Amygdala (tissue), 56 donors: ENCODE results near the gene SPPL3.

Source experiments
- DNase-seq, 56 donors: peaks; one replicate each; lab custom pipeline; 2025; lab: John Stamatoyannopoulos, UW

SPPL3 gene

DNA sequence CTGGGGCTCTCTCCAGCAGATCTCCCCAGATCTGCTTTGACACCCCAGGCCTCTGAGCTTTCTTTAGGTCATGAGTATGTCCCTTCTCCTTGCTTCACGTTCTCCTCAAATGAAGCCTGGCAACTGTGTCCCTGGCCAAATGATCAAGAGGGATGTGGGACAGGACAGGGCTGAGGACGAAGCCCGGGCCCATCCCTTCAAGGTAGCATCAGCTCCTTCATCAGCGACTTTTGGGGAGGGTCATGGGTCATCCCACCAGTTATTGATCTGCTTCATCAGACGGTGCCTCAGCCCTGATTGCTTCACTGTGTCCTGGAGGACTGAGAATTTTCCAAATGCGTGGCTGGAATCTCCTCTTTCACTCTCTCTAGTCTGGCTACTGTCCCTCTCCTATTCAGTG lies 146.2 kb downstream of the SPPL3 start:
- DNase-seq, result no peak

DNA sequence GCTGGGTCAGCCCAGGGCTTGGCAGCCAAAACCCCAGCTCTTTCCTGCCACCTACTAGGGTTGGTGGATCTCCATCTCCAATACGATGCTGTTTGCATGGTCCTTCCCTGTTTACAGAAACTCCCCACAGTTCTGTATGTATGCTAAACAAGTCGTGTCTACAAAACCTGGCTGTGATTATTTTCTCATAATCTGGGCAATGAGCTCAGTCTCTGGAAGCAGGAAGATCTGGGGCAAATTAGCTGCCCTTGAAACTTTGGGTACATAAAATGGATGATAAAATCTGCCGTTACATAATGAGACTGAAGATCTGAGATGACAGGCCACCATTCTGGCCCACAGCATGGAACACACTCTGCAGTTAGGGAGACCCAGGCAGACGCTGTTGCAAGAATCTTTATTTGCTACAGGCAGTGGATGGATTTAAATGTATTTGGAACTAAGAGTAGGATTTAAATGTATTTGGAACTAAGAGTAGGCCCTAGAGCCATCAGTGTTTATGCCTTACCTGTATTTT lies 146.9 kb downstream of the SPPL3 start:
- DNase-seq, result no peak

DNA sequence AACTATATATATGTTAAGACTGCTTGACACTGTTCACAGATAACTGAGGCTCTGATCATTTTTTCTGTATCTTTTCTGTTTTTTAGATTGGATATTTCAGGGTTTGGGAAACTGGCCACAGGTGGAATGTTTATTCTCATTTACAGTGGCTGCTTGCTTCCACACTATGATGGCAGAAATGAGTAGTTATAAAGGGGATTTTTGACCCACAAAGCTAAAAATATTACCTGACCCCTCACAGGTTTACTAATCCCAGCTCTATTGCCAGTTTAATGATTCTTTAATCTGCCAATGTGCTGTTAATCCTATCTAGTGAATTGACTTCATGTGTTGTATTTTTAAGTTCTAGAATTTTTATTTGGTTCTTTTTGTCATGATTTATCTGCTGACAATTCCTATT lies 148.9 kb downstream of the SPPL3 start:
- no peak for DNase-seq

DNA sequence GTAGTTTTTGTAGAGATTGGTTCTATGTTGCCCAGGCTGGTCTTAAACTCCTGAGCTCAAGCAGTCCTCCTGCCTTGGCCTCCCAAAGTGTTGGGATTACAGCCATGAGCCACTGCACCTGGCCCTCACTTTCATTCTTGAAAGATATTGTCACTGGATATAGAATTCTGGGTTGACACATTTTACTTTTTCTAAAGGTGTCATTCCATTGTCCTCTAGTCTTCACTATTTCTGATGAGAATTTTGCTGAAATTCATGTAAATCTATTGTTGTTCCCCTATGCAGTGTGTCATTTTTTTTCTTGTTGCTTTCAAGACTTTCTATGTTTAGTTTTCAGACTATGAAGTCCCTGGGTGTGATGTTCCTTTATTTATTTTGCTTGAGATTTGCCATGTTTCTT lies 149.4 kb downstream of the SPPL3 start:
- DNase-seq, result no peak

DNA sequence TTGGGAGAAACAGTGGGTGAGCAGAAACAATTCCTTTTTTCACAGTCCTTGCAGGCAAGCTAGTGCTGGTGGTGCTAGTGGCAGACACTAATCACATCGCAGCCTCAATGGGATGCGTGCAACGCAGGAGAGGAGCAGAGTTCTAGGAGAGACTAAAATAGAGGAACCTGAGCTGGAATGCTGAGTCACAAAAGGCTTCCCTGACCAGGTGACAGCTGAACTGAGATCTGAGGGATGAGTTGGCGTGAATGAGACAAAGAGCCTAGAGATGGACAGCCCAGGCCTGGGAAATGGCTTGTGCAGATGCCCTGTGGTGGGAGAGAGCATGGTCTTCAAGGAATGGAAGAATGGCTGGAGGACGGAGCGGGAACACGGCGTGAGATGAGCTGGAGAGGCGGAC lies 152.8 kb downstream of the SPPL3 start:
- no peak for DNase-seq

DNA sequence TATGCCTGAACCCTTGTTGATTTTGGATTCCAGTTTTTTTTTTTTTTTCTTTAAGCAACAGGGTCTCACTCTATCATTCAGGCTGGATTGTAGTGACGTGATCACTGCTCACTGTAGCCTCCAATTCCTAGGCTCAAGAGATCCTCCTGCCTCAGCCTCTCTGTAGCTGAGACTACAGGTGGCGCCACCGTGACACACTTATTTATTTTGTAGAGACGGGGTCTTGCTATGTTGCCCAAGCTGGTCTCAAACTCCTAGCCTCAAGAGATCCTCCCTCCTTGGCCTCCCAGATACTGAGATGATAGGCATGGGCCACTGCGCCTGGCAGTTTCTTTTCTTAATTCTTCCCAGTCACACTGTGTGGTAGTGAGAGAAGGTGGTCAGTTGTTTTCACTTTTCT lies 153.4 kb downstream of the SPPL3 start:
- DNase-seq, result no peak

DNA sequence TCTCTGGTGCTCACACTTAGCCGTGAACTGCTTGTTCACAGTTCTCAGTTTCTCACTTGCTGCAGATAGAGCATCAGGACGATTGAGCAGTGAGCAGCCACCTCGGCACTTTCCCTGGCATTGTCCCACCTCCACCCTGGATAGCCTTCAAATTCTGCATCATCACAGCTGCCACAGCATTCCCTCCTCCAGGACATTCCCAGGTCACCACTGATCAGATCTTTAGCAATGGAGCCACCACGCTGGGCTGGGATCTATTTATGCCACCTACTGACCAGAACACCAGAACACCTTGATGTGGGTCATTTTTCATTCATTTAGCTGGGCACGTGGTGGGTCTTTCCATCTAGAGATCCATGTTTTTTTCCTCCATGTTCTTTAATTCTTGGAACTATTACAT lies 154.9 kb downstream of the SPPL3 start:
- DNase-seq, result no peak

DNA sequence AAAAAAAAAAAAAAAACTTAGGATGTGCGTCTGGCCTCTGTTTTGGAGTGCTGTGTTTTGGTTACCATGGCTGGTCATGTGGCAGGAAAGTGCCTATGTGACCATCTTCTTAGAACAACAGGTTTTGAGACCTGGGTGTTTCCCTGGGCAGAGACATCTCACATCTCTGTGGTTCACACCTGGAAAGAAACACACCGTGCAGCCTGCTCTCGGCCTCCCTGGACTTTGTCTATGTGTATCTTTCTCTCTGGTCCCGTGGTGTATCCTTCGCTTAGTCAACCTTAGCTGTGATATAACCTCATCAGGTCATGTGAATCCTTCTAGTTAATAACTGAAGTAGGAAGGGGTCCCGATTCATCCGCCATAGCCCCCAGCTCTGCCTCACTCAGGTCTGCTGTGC lies 155.9 kb downstream of the SPPL3 start:
- DNase-seq, result no peak

DNA sequence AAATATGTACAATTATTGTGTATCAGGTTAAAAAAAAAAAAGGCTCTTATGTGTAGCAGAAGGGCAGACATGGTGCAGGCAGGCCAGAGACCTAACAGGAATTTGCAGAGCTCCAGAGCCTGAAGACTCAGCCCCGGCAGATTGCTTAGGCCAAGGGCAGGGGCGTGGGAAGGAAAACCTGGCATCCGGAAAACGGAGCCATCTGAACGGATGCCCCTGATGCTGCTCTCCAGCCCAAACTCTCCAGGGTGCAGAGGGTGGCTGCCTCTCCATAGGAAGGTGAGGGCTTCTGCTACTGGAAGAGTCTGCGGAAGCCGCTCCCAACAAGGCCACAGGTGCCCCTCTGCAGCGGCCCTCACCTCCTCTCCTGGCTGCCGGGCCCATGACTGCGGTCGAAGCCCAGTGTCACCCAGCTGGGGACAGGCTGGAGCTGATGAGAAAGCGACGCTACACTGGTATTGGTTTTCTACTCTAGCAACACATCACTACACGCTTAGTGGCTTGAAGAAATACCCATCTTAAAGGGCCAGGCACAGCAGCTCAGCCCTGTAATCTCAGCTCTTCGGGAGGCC lies 159.2 kb downstream of the SPPL3 start:
- no peak for DNase-seq

DNA sequence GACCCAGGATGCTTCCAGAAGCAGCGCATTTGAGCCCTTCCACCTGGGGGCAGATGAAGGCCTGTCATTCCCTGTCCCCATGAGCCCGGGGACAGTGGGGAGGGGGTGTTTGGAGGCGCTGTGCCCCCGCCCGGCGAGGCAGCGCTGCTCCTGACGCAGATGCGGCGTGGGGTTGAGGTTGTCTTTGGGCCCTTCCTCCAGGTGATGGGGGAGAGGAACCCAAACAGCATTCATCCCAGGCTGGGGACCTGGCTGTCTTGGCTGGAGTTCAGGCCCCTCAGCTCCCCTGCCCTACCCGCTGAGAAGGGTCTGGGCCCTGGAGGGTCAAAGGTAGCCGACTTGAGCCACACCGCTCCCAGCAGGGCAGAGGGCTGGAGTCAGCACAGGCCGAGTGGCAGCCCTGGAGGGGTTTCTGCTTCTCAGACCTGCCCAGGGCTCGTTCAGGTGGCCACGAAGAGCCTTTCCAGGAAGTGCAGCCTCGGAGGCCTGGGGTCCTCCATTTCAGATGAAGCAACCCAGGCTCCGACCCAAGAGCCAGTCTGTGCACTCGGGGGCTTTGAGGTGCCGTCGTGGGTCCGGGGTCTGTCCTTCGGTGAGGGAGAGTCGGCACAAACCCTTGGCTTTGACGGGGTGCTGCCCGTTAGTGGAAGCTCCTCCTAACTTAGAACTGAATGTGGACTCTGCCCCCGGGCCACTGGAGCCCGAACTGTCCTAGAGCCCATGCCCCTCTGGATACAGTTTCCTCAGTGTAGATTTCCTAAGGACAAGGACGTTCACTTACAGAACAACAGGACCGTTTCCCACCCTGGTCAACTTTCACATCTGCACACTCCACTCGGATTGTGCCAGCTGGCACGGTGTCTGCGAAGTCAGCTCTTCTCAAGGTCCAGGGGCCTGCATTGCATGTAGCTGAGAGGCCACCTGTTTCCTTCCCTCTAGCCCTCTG lies 162.4 kb downstream of the SPPL3 start:
- DNase-seq, result no peak

DNA sequence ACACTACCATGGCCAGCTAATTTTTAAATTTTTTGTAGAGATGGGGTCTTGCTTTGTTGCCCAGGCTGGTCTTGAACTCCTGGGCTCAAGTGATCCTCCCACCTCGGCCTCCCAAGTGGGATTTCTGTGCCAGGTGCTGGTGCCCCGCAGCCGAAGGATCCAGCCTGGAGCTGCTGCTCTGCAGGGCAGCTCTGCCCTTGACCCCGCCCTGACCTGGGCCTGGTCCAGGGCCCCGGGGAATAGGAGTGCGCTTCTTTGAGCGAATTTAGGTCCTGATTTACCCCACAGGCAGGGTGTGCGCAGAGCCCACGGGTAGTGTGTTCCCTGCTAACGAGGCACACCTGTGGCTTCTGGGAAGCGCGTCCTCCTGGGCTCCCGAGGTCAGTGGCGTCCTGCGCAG lies 163.3 kb downstream of the SPPL3 start:
- DNase-seq, result no peak

DNA sequence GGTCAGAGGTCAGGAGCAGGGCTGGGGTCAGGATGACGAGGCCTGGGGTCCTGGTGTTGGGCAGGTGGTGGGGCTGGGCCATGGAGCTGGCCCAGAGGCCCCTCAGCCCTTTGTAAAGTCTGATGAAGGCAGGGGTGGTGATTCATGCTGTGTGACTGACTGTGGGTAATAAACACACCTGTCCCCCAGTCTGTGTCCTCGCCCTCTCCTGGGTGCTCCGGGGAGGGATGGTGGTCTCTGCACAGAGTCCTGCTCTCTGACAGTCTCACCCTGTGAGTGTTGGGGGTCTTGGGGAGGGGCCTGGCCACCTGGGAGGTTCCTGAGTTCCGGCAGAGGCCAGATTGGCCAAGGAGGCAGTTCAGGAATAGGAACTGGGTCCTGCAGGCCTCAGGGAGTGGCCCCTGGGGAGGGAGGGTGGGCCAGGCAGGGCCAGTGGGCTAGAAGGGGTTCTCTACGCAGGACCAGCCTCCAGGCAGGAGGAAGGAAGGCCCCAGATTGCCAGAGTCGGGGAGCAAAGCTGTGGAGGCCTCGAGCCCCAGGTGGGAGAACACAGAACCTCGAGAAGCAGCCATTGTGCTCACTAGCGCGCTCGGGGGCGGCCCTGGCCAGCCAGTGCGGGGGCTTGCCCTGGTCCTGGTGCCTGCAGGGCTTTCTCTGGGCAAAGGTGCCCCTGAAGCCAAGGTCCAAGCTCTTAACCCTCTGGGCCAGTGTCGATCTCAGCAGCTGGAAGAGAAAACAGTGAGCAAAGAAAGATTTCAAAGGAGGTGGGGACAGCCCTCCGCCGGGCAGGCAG lies 164.1 kb downstream of the SPPL3 start:
- DNase-seq, result no peak

DNA sequence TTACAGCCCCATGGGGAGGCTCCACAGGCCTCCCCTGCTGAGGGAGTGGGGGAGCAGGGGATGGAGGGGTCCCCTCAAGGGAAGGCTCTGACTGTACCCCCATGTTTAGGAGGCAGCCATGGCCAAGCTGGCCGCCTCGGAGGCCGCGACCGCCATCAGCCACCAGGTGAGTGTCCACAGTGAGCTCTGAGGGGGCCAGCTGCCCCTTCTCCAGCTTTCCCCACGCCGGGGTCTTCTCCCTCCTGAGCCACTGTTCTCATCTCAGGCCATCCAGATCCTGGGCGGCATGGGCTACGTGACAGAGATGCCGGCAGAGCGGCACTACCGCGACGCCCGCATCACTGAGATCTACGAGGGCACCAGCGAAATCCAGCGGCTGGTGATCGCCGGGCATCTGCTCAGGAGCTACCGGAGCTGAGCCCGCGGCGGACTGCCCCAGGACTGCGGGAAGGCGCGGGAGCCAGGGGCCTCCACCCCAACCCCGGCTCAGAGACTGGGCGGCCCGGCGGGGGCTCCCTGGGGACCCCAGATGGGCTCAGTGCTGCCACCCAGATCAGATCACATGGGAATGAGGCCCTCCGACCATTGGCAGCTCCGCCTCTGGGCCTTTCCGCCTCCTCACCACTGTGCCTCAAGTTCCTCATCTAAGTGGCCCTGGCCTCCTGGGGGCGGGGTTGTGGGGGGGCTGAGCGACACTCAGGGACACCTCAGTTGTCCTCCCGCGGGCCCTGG lies 165.0 kb downstream of the SPPL3 start:
- no peak for DNase-seq

DNA sequence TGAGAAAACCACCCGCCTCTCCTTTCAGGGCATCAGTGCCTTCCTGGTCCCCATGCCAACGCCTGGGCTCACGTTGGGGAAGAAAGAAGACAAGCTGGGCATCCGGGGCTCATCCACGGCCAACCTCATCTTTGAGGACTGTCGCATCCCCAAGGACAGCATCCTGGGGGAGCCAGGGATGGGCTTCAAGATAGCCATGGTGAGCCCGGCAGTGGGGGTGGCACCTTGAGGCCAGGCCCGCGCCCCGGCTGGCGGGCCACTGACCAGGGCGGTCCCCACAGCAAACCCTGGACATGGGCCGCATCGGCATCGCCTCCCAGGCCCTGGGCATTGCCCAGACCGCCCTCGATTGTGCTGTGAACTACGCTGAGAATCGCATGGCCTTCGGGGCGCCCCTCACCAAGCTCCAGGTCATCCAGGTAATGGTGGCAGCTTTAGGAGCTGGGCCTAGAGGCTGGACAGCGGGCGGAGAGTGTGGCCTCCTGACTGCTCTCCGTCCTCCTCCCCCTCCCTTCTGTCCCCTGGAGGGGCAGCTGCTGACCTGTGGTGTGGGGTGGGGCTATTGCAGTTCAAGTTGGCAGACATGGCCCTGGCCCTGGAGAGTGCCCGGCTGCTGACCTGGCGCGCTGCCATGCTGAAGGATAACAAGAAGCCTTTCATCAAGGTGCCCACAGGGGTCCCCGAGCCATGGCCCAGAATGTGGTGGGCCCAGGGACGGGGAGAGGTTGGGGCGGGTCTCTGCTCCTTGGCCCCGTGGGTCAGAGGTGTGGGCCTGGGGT lies 165.7 kb downstream of the SPPL3 start:
- DNase-seq, result peak in 2 of 56 donors; percentile 7 to 50

DNA sequence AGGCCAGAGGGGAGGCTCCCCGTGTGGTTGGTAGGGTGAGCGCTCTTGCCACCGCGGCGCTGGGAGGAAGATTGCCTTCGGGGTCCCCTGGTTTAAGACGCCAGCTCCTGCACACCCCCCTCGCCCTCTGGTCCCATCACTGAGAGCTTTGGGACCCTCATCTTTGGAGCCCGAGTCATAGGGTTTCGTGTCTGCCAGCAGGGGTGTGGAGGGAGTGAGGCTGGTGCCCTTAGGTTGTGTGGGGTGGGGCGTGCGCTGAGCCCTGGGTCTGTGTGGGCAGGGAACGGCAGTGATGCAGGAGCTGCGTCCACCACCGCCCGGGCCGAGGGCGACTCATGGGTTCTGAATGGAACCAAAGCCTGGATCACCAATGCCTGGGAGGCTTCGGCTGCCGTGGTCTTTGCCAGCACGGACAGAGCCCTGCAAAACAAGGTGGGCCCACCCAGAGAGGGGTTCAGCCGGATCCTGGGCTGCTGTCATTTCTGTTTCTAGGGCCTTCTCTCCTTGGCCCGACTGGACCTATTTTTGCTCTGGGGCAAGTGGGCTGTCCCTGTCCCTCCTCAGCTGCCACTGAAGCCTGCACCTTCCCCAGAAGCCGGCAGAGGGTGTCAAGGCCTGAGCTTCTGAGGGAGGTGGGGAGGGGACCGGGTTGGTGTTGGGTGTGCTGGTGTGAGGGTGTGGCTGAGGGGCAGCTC lies 166.5 kb downstream of the SPPL3 start:
- DNase-seq, result peak in 2 of 56 donors; percentile 7 to 11

DNA sequence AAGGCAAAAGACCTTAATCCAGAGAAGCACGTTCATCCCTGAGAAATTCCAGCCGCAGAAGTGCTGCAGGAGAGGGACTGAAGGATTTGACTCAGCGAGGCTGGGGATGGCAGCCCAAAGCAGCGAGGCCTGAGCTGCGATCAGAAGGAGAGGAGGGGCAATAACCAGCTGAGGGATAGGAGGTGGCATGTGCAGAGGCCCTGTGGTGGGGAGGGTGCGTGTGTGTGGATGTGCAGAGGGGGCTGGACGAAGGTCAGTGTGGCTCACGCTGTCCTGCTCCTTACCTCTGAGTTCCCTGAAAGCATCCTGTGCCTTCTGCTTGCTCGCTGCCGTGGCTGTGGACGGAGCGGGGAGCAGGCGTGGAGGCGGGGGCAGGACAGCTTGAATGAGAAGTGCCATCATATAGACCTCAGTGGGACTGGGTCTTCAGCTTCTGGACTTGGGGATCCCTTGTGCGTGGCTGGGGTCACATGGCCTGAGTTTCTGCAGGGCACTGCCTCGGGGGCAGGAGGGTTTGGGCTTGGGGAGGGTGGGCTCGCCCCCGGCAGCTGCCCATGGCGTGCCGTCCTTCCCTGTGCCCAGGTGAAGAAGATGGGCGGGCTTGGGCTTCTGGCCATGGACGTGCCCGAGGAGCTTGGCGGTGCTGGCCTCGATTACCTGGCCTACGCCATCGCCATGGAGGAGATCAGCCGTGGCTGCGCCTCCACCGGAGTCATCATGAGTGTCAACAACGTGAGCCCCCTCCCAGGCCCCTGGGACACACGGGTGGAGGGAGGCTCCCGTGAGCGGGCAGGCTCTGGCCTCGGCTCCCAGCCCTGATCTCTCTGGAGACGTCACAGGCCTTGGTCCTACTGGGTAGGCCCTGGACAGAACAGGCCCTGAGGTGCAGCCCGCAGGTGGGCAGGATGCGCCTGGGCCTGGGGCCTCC lies 167.5 kb downstream of the SPPL3 start:
- no peak for DNase-seq

DNA sequence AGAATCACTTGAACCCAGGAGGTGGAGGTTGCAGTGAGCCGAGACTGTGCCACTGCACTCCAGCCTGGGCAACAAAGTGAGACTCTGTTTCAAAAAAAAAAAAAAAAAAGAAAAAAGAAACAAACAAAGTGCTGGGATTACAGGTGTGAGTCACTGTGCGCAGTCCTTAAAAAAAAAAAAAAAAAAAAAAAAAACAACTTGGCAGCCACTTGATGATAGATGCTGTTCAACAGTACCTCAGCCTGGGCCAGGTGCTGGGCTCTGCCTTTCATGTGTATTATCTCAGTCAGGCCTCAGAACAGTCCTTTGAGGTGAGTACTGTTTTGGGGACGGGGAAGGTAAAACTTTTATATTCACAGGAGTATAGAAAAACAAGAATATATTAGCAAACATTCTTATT lies 169.0 kb downstream of the SPPL3 start:
- DNase-seq, result no peak

DNA sequence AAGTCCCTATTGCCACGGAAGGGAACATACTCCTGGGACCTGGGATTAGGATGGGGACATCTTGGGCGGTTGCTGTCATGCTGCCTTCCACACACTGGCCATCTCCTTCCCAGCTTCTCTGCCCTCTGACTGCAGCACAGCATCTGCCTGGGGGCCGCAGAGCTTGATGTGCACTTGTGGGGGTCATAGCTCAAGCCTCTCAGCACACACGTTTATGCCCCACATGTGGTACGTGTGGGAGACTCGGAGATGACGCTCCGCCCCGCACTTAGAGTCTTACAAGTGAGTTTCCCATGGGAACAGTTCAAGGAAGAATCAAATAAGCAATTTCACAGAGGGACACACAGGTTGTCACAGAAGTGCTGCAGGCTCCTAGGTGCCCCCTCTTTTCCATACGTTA lies 169.9 kb downstream of the SPPL3 start:
- no peak for DNase-seq
